H1 (cell line): ENCODE data around the gene KRT76.

Experiments used
- ATF2 ChIP-seq: IDR thresholded peaks from 2 replicates; pipeline ENCODE4 v1.6.1; 2012; ENCODE audit warnings: low read length, inconsistent platforms
- CHD7 ChIP-seq: fragments of 300-600 bp; sonication (generic); IDR thresholded peaks from 2 replicates; pipeline ENCODE4 v1.7.1; 2012; ENCODE audit warnings: low read length, moderate library complexity, mild to moderate bottlenecking, inconsistent platforms; ENCODE audit not compliant: insufficient replicate concordance
- CTCF ChIP-seq, 3 experiments: IDR thresholded peaks; 1 replicate in 2 of 3; 2 replicates in 1 of 3; pipeline versions ENCODE4 v1.5.1 to v1.6.1; 2011; ENCODE audit warnings: low read length in 3 of 3, mild to moderate bottlenecking in 3 of 3, inconsistent platforms in 2 of 3, low read depth in 1 of 3, moderate library complexity in 1 of 3; ENCODE audit not compliant: insufficient read depth in 1 of 3; ENCODE audit errors: control extremely low read depth in 1 of 3
- HDAC2 ChIP-seq, 2 experiments: fragments of 300-600 bp in 1 of 2; sonication (generic) in 1 of 2; IDR thresholded peaks; 2 replicates each; pipeline ENCODE4 v1.6.1; 2011 to 2012; ENCODE audit warnings: low read depth in 2 of 2, low read length in 2 of 2, mild to moderate bottlenecking in 2 of 2, moderate library complexity in 2 of 2, borderline replicate concordance in 1 of 2, inconsistent platforms in 1 of 2
- JUN ChIP-seq: IDR thresholded peaks from 2 replicates; pipeline ENCODE4 v1.6.1; 2011; ENCODE audit warnings: low read depth, mild to moderate bottlenecking, improper control_type of control experiment, low read length
- POLR2A ChIP-seq, 2 experiments: IDR thresholded peaks; 1 replicate in 1 of 2; 2 replicates in 1 of 2; pipeline ENCODE4 v1.6.1; 2011; ENCODE audit warnings: low read depth in 2 of 2, low read length in 2 of 2, mild to moderate bottlenecking in 2 of 2; ENCODE audit errors: control extremely low read depth in 1 of 2
- RAD21 ChIP-seq, 2 experiments: IDR thresholded peaks in 1 of 2; conservative IDR thresholded peaks in 1 of 2; 2 replicates each; pipeline ENCODE4 v1.6.1; 2011; ENCODE audit warnings: low read depth in 2 of 2, low read length in 2 of 2, improper control_type of control experiment in 1 of 2, inconsistent platforms in 1 of 2, mild to moderate bottlenecking in 1 of 2, moderate library complexity in 1 of 2
- SIN3A ChIP-seq, 2 experiments: IDR thresholded peaks in 1 of 2; conservative IDR thresholded peaks in 1 of 2; 2 replicates each; pipeline ENCODE4 v1.6.1; 2011 to 2012; ENCODE audit warnings: low read length in 2 of 2, improper control_type of control experiment in 1 of 2, low read depth in 1 of 2, mild to moderate bottlenecking in 1 of 2
- TAF1 ChIP-seq: IDR thresholded peaks from 2 replicates; pipeline ENCODE4 v1.6.1; 2011; ENCODE audit warnings: mild to moderate bottlenecking, low read depth, low read length

- TF ChIP-seq CTCF (IDR thresholded peaks at IDR 0.05; ENCODE audit: control extremely low read depth in 1 of 3, insufficient read depth in 1 of 3, low read depth in 1 of 3, low read length in 3 of 3): no peak
- TF ChIP-seq SIN3A (conservative IDR thresholded peaks at IDR 0.05 in 1 of 2, IDR thresholded peaks at IDR 0.05 in 1 of 2; ENCODE audit: low read depth in 1 of 2, low read length in 2 of 2): no peak
- no peak for TF ChIP-seq HDAC2 (IDR thresholded peaks at IDR 0.05; ENCODE audit: borderline replicate concordance in 1 of 2, low read depth in 2 of 2, low read length in 2 of 2)
- no peak for TF ChIP-seq JUN
- TF ChIP-seq TAF1: no peak
- TF ChIP-seq POLR2A (IDR thresholded peaks at IDR 0.05; ENCODE audit: control extremely low read depth in 1 of 2, low read depth in 2 of 2, low read length in 2 of 2): no peak
- TF ChIP-seq RAD21 (IDR thresholded peaks at IDR 0.05 in 1 of 2, conservative IDR thresholded peaks at IDR 0.05 in 1 of 2; ENCODE audit: low read depth in 2 of 2, low read length in 2 of 2): no peak
- TF ChIP-seq CHD7: no peak
- TF ChIP-seq ATF2: no peak
Observed at GRCh38 chr12:52720365-52720886, 56.7 kb downstream of the KRT76 start.
